ENCODE results near the gene ST3GAL5.
"Not testable (repeated sequence)": the region's sequence is repeated elsewhere in the genome, so short reads cannot be mapped to it uniquely, and the experiment has no call there.

The ST3GAL5 gene

DNA sequence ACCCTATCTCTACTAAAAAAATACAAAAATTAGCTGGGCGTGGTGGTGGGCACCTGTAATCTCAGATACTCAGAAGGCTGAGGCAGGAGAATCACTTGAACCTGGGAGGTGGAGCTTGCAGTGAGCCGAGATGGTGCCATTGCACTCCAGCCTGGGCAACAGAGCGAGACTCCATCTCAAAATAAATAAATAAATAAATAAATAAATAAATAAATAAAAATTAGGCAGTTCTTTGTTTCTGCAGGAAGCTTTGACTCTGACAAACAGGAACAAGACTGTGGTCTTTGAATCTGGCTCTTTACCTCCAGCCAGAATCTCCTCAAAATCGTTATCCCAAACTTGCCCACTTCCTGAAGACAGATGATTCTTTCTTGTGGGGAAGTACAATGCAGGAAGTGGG, 59.4 kb downstream of the ST3GAL5 start:
- DNase-seq: not testable (repeated sequence)

DNA sequence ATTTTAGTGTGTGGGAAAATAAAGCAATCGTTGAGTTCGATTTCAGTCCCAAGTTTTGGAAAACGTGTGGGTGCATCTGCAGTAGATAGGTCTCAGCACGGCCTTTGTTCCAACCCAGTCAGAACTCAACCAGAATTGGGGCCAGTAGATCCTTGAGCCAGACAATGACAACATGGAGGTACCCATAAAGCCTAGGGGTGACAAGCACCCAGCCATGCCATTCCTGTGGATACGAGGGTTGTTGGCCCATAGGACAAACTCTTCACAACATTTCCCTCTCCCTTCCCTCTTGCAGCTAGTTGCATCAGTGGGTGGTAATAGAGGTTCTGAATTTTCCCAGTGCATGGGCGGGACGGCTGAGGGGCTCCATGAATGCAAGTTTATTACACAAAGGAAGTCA, 60.1 kb downstream of the ST3GAL5 start:
- DNase-seq: no peak

DNA sequence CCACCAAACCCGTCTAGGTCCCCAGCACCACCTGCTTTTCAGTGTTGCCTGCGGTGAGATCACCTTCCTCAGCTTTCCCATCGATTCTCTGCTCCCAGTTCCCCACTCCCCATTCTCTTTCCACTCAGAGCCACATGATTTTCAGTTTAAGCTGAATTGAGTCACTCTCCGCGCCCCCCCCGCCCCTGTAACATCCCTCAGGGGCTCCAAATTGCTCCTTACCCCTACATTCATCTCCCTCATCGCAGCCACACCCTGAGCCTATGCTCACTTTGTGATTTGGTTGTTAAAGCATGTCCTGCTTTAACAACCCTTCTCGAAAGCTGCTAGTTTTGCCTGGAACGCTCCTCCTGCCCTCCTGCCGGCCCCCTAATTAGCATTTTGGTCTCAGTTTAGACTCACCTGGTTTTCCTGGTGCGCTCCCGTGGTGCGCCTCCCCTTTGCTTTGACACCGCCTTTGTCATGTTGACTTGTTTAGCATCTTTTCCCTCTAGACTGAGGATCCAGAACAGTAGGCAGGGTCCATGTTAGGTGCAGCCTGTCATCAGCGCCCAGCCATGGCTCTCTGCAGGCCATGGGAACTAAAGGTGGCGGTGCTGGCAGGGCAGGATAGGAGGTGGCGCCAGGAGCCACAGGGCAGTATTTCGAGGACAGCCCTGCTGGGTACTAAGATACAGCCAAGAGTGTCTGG, 60.8 kb downstream of the ST3GAL5 start:
- DNase-seq: no peak

DNA sequence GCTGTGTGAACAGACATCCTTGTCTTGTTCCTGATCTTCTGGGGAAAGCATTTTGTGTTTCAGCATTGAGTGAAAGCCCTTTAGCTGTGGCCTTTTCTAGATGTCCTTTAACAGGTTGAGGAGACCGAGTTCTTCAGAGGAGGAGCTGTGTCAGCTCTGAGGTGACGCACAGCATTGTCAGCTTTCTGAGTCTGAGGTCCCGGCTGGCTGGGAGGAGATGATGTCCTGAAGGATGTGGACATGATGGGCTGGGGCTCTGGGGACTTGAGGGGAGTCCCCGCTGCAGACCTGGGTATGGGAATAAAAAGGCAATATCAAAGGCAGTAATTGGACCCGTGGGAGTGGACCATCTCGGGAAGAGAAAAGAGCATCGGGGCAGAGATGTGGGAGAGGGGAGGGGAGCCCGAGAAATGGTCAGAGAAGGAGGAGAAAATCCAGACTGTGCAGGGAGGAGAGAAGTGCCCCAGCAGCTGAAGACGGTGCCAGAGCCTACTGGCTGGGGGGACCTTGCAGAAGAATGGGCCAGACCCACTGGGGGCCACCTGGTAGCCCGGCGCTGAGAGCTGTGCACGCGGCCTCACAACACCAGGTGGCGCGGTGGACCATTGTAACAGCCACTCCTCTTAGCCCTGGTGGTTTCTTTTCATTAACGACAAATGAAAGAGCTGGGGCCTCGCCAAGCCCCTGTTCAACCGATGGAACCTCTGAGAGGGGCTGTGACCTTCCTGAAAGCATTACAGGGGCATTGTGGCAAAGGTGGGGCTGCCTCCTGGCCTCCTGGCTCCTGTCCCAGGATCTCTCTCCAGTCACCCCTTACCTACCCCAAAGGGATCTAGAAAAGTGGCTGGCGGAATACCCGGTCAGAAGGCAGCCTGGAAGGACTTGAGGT, 61.6 kb downstream of the ST3GAL5 start:
- DNase-seq: peak; percentile 81 to 86

DNA sequence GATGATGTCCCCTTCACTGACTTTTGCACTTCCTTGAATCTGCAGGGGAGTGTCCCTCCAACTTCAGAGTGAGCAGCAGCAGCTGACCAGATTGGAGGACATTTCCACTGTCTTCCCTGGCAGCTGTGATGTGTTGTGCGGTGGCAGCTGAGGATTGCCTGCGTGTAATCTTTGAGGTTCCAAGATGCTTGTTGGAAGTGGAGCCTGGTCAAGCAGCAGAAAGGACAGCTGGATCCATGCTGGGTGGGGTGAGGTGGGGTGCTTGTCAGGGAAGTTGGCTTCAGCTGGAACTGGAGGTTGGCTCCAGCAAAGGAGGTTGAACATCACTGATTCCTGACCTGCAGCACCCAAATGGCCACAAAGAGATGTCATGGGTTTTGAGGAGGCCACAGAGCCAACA, 64.8 kb downstream of the ST3GAL5 start:
- no peak for DNase-seq

DNA sequence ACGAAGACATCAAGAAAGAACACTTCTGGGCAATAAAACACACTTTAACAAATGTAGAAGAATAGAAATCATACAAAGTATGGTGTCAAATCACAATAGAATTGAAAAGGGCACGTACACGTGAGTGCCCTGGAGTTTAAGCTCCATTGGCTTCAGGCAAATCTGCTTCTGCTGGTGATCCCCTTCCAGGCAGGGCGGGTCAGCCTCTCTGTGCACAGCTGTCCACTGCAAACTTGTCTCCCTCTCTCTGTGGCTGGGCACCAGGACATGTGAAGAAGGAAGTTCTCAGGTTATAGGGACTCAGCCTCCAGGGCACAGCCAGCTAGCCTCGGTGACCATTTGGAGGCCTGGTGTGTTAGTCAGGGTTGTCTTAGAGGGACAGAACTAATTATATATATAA, 66.0 kb downstream of the ST3GAL5 start:
- no peak for DNase-seq

DNA sequence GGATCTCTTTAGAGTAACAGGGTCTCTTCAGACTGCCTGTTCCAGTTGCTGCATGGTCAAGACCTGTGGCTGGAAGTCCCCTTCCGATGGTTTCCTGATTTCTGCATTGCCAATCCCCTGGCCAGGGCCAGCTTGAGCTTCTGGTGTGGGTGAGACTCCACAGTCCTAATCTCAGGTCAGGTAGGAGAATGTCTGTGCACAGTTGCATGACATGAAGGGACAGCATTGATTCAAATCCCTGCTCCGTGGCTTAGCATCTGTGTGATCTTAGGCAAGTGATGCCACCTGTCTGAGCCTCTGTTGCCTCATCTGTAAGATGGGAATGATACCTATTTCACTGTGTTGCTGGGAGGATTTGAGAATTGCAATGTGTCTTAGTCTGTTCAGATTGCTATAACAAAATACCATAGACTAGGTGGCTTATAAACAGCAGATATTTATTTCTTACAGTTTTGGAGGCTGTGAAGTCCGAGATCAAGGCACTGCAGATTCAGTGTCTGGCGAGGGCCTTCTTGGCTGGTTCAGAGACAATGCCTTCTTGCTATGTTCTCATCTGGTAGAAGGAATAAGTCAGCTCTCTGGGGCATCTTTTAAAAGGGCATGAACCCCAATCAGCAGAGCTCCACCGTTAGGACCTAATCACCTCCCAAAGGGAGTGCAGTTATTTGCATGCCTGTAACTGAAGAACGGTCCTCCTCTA, 68.8 kb downstream of the ST3GAL5 start:
- no peak for DNase-seq

DNA sequence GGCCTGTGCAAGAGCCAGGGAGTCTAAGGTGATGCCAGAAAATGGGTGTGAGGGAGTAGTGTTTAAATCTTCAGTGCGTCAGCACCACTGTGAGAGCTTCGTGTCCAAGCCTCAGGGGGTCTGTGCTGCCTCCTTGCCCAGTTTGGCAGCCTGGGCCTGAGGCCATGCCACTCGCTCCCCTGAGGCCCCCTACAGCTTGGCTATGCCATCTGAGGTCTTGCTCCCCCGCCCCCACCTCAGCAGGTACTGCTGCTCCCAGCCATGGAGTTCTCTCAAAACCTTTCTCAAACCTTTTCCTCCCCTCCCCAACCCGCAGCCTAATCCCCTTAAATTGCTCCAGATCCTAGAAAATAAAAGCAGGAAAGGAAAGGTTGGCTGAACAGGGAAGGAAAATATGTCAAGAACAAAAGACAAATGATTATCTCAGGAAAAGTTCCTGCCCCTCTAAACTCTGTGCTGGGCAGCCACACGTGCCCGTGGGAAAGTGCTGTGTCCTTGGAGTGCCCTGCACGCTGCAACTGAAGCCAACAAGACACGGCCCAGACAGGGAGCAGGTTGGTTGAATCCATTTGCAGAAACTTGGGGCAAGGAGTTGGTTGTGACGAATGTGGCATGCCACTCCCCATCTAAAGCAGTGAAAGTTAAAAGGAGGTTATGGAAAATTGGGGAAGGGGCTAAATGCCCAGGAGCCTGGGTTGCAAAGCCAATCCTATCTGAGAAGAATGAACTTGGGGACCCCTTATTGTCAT, 73.8 kb downstream of the ST3GAL5 start:
- no peak for DNase-seq

DNA sequence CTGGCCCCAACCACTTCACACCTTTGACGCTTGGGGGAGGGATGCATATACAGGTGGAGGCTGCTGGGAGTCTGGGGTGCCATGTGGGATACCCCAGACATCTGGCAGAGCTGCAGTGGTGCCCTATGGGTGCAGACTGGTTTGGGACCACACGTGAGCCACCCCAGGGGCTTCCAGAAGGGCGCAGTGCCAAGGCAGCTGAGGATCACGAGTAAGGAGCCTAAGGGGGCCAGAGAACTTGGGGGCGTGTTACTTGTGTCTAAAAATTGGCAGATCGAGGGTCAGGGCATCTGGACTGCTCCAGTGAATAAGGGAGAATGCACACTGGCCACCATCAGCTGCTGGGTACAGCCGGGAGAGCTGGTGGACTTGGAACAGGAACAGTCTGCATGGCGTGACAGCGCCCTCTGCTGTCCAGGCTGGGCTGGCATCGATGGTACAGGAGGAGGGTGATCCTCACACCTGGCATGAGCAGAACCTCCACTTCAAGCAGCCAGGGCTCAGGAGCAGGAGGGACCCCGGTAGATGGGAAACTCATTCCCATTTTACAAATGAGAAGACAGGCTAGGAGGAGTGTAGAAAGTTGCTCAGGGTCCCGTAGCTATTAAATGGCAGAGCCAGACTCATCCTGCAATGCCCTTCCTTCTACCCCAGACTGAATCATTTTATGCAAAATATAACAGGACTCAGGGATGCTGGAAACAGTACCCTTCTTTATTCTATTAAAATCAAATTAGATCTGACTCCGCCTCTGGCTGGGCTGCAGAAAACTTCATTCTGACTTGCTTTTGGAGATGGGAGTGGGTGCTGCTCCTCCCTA, 74.6 kb downstream of the ST3GAL5 start:
- peak; percentile 79 for DNase-seq

DNA sequence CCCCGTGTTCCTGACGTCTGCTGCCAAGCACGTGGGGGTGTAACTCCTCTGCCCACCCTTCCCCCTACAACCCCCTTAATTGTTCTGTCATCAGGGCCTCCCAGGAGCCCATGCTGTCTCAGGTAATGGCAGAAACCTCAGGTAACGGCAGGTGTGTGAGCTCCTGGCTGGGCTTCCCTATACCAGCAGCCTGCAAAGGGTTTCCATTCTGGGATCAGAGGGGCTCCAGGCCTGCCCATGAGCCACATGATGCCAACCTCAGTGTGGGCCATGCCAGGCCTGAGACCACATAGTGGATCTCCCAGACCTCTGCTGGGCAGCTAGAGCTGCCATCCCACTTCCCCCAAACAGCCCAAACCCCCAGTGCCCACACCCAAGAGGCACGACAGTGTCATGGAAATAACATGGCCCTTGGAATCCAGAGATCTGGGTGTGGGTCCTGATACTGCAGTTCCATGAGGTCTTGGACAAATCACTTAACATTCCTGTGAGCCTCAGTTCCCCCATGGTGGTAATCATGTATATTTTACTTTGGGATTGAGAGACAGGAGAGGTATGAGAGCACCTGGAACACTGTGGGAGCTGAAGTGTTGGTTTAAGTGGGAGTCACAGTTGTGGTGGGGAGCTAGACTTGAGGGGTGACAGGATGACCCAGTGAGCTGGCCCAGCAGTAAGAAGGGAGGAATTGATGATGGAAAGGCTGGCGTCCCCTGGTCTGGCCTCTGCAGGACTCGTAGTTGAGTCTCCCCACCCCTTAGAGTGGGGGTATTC, 75.4 kb downstream of the ST3GAL5 start:
- no peak for DNase-seq

DNA sequence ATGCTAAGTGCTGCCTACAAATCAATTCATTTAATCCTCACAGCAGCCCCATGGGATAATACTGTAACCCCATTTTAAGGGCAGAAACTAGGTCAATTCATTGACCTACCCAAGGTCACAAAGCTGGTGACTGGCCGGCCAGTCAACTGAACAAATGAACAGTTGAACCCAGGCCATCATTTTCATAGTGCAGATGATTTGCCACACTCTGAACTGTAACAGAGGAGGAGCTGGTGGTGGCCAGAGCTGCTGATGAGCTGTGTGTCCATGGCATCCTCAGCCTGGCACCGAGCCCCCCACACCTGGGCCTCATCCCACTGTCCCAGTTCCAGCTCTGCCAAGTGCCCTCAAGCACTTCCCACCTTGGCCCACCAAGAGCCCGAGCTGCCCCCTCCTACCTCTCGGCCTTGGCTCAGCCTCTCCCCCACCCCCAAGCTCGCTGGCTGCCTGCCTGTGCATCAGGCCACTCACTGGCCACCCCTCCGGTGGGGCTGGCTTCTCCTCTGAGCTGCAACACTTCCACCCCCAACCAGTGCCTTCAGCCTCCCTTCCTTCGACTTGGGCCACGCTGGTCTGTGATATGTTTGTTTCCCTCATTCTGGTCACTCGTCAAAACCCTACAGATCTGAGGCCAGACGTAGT, 76.6 kb downstream of the ST3GAL5 start:
- DNase-seq: no peak

DNA sequence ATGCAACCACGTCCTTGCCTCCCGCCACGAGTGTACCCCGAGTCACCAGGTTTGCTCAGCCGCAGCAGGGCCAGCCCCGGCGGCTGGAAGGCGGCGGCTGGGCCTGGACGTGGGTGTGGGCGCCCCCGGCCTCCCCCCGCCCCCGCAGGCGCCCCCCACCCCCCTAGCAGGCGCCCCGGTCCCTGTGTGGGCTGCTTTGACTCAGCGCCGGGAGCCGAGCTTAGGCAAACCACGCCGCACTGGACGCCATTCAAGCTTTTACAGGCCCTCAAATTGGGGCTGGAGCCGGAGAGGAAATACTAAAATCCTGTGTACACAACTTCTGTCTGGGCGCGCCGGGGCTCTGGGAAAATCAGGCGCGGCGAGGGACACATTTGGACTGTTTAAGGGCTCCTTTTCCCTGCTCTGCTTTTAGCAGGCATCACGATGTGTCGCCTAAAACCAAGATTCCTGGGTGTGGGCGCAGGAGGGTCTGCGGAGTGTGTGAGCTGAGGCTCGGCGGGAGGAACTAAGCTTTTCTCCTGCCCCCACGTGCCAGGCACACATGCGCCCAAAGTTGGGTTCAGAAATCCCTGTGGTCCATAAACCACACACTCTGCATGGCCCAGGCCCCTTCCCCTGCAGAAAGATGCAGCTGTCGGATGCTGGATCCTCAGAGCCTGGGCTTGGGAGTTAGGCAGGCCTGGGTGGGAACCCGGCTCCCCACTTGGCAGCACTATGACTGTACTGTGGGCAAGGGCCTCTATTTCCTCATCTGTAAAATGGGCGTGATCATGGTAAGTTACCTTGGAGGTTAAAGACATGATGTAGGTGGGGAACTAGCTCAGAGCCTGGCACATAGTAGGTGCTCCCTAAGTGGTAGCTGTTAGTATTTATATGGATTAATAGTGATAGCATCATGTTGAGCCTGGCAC, 77.4 kb downstream of the ST3GAL5 start:
- no peak for DNase-seq

DNA sequence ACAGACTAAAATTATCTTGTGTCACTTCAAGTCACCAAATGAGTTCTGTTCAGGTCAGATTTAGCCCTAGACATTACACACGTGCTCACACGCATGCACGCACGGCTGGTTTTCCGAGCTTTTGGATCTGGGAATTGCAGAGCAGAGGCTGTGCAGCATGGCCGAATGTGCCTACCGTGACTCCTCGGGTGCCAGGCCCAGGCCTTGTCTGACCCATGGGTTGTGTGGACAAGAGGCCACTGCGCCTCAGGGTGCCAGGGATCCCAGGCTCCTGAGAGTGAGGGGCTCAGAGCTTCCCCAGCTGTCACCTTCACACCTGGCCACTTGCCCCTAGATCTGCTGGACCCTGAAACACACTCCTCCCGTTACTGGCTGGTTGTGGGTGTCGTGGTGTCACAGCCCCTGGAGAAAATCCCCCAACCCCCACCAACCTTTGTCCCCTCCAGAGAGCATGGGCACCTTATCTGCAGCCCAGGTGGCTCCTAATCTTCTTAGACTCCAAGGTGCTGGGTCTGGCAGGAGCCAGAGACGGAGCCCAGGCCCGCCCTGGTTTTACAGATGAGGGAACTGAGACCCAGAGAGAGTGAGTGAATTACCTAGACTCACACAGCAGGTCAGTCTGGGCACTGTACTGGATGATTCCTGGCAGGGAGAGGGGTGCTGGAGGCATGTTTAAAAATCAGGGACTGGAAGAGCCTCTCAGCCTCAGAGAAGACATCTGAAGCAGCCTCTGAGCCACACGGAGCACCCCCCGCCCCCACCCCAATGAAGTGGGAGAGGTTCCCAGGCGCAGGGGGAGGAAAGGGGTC, 78.2 kb downstream of the ST3GAL5 start:
- DNase-seq: no peak

DNA sequence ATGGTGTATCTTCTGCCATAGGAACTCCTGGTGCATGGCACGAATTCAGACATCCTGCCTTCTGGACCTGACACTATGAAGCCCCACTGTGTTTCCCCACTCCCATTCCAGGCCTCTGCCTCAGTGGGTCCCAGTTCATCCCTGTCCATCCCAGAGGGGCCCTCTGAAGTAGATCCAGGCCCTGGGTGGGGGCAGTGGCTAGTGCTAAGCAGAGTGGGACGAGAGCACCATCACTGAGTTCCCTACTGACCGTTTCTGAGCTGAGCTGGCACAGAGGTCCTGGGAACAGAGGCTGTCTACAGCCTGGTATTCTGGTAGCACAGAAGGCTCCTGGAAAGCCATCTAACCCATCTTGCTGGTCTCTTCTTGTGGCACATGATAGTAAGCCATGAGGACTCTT, 81.0 kb downstream of the ST3GAL5 start:
- no peak for DNase-seq

DNA sequence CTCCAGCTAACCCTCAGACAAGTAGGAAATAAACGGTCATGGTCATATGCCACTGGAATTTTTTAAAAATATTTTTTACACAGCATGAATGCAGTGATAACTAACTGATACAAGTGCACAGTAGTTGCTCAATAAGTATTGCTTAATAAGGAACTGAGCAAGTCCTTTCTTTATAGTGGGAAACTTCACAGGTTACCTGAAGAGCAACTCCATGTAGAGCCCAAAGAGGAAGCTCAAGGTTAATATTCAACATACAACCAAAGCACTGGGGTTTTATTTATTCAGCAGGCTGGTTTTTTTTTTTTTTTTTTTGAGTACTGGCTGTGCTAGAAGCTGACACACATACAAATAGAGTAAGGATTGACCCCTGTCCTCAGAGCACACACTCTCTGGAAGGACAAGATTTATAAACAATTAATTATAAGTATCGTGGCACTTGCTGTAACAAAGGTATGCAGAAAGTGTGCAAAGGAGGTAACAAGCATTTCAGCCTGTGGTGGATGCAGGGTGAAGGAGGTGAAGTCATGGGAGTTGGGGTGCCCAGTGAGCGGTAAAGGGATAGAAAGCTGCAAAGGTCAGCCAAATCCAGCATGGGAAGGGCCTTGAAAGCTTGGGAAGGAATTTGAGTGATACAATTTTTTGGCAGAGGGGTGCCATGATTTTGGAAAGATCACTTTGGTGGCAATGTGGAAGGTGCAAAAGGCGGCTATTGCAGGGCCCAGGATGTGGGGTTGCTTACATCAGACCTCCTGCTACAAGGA, 82.3 kb downstream of the ST3GAL5 start:
- DNase-seq: no peak

DNA sequence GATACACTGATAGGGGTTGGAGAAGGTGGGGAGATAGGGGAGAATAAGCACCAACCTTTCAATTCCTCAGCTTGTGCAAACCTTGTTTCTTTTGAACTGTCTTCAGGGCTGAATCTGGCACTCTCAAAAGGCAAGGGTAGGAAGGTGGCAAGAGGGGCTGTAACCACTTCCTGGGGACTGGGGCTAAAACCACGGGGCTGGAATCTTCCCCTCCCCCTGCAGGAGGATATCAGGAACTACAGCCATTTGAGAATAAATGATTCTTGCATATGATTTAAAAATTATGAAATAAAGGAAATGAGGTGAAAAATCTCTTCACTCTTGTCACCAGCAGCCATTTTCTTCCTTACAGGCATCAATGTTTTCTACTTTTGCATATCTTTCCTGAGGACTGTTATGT, 84.2 kb downstream of the ST3GAL5 start:
- peak; percentile 12 to 36 for DNase-seq

DNA sequence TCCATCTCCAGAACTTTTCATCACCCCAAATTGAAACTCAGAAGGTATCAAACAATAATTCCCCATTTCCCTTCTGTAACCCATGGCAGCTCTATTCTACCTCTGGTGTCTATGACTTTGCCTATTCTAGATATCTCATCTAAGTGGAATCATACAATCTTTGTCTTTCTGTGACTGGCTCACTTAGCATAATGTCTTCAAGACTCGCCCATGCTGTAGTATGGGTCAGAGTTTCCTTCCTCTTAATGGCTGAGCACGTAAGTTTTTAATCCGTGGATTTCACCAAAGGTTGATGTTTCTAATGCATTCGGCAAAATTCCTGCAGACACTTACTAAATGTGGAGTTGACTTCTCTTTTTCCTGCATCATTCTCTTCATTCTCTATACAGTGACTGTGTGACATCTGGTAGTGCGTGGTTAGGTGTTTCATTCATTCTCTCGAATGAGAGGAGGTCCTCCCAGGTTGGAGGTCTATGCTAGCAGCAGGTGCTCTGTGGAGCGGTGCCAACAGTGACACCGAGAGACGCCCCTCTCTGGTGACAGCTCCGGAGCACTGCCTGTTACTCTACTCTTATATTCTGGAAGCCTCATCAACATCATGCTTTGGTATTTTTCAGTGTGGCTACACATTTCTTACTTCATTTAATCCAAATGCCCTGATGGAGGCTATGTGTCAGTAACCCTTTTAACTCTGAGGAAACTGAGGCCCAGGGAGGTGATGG, 84.9 kb downstream of the ST3GAL5 start:
- no peak for DNase-seq
